IPS-18a (cell line): Measurements from ENCODE around the gene SLC28A3.

Experiments
- H3K27ac ChIP-seq: one replicate; pipeline ENCODE4 v1.5.1; 2013; ENCODE audit warnings: low read length
- H3K27me3 ChIP-seq: one replicate; pipeline ENCODE4 v1.6.1; 2013; ENCODE audit warnings: mild to moderate bottlenecking, low read length; ENCODE audit not compliant: control insufficient read depth, insufficient read depth
- H3K36me3 ChIP-seq: one replicate; pipeline ENCODE4 v1.6.1; 2013; ENCODE audit warnings: low read depth, low read length; ENCODE audit not compliant: control insufficient read depth
- H3K4me1 ChIP-seq: one replicate; pipeline ENCODE4 v1.6.1; 2013; ENCODE audit warnings: low read depth, low read length; ENCODE audit not compliant: control insufficient read depth
- H3K4me3 ChIP-seq: one replicate; pipeline ENCODE4 v1.5.1; 2013; ENCODE audit warnings: low read length
- H3K9ac ChIP-seq: one replicate; pipeline ENCODE4 v1.6.1; 2013; ENCODE audit warnings: mild to moderate bottlenecking, low read length, moderate library complexity
- H3K9me3 ChIP-seq: one replicate; pipeline ENCODE4 v1.6.1; 2013; ENCODE audit warnings: low read depth, low read length; ENCODE audit not compliant: control insufficient read depth

SLC28A3 gene

DNA sequence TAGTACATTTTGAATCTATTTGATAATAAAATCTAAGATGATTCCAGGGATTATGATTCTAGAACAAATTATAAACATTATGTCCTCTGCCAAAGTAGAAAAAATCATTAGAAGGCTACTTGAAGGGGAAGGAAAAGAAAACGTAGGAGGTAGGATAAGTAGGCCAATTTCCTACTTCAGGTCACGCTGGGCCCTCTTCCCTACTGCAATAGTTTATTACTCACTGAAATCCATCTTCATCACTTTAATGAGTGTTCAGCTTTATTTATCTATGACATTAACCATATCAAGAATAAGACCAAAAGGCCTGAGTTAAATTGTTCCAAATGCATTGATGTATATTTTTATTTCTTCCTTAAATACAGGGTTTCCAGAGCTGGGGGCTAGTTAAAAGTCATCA, 21.6 kb downstream of the SLC28A3 start:
- Histone ChIP-seq H3K27ac (no peak overlapping the region), H3K36me3 (no peaks in the 10 kb centered on the region), H3K27me3 (no peaks in the 10 kb centered on the region)

DNA sequence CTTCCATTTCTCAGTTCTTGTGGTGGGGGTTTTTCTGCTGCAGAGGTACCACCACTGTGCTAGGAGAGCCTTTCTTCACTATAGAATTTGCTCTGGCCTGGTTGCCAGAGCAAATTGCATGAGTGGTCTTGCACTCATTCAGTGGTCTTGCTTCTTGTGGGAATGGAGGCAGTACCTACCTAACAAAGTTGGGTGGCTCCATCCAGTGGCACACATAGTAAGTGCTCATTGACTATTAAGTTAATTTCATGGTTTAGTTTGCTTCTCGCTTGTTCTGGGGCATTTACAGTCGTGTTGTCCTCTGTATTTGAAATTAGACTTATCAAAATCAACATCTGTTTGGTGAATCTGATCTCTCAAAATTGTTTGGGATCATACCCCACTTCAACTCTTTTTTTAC, 23.0 kb downstream of the SLC28A3 start:
- Histone ChIP-seq H3K36me3 (no peaks in the 10 kb centered on the region), H3K9ac (no peak overlapping the region), H3K9me3 (no peaks in the 10 kb centered on the region), H3K4me3 (no peak overlapping the region), H3K4me1 (no peaks in the 10 kb centered on the region), H3K27me3 (no peaks in the 10 kb centered on the region), H3K27ac (no peak overlapping the region)

More for the DNA sequence above, 21.6 kb downstream of the SLC28A3 start:
- Histone ChIP-seq H3K4me1 (no peaks in the 10 kb centered on the region), H3K9me3 (no peaks in the 10 kb centered on the region), H3K9ac (no peak overlapping the region), H3K4me3 (no peak overlapping the region)

DNA sequence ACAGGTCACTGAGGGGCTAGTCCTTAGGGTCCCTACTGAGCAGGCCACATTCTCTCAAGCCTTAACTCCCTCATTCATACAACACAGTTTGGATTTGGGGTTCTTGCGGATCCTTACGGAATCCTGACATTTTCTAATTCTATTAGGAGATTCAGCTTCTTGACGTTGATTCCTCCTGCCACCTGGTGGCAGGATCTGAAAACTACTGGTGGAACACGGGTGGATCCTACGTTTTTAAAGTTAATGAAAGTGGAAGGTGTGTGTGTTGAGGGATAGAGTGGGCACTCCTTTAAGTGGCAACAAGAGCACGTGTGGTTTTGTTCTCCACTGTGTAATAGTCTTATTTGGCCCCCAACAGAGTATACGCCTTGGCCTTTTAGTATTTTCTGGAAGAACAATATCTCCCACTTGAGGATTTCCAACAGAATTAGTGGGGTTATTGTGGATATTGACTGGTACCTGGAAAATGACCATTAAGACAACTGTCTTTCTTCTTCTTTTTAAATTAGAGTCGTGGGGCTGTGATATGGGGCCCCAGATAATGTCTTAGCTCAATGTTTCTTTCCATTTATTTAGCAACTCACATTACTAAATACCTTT, 25.2 kb downstream of the SLC28A3 start:
- Histone ChIP-seq H3K9ac (no peak overlapping the region), H3K27ac (no peak overlapping the region), H3K4me3 (no peak overlapping the region), H3K4me1 (no peaks in the 10 kb centered on the region), H3K27me3 (no peaks in the 10 kb centered on the region), H3K9me3 (no peaks in the 10 kb centered on the region), H3K36me3 (no peaks in the 10 kb centered on the region)

DNA sequence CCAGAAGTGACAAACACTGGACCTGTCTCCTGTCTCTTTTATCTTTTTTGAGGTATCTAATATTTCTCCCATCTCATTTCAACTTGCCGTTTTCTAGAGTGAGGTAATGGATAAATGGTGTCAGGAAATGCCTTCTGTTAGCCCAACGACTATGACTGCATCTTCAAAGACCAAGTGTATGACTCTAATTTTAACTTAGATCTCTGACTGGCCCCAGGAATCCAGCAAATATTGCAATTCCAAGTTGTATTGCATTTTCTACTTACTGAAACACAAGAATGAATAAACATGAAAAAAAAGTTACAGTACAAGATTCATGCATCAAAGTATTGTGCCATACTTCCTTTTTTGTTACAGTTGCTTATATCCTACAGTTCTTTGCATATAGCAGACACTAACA, 26.3 kb downstream of the SLC28A3 start:
- Histone ChIP-seq H3K36me3 (no peaks in the 10 kb centered on the region), H3K9me3 (no peaks in the 10 kb centered on the region), H3K4me3 (no peak overlapping the region), H3K9ac (no peak overlapping the region), H3K27ac (no peak overlapping the region), H3K4me1 (no peaks in the 10 kb centered on the region), H3K27me3 (no peaks in the 10 kb centered on the region)

DNA sequence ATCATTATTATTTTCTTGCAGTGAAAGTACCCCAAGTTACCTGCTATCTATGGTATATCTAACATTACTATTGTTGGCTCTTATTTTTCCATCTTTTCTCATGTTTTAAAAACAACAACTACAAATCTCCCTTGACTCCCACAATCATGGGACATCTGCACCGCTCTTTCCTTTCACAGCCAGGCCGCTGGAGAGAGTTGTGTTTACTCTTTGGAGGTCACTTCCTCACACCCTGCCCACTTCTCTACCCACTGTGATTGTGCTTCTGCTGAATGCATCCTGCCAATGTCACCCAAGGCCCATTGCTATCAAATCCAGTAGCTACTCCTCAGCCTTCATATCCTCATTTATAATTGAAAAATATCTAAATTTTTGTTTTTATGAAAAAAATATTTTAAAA, 29.7 kb downstream of the SLC28A3 start:
- H3K4me1 ChIP-seq, result no peaks in the 10 kb centered on the region

DNA sequence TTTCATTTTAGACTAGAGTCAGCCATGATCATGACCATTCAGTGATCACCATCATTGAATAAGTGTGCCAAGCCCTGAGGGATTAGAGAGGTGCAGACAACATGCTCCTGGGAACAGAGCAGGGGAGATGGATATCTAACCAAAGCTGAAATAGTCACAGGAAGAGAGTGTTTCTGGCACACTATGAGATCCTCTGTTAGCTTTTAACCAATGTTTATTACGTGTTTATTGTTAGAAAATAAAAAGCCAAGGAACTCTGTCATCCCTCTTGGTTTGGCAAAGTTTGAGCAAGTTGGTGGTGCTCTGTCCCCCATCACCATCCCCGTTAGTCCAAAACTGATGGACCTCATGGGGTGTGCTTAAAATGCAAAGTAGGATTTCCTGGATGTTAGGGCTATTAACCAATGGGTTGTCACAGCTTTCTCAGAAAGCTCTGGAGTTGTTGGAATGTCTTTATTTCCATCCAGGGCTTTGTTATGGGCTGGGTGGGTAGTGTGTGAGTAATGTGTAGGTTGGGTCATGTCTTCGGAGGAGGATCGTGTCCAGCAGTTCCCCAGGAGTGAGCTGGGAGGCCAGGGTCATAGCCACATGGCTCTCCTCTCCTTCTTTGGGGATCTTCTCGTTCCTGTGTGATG, 34.9 kb downstream of the SLC28A3 start:
- Histone ChIP-seq H3K27ac (no peak overlapping the region), H3K9ac (no peak overlapping the region), H3K27me3 (no peaks in the 10 kb centered on the region), H3K4me3 (no peak overlapping the region), H3K36me3 (no peaks in the 10 kb centered on the region), H3K4me1 (peaks cover 5% of the 10 kb centered on the region), H3K9me3 (no peaks in the 10 kb centered on the region)

More for the DNA sequence above, 29.7 kb downstream of the SLC28A3 start:
- no peaks in the 10 kb centered on the region for H3K9me3 ChIP-seq
- no peak overlapping the region for H3K9ac ChIP-seq
- H3K4me3 ChIP-seq, result no peak overlapping the region
- H3K27ac ChIP-seq, result no peak overlapping the region
- no peaks in the 10 kb centered on the region for H3K27me3 ChIP-seq
- H3K36me3 ChIP-seq, result no peaks in the 10 kb centered on the region

- Histone ChIP-seq H3K27me3 (no peaks in the 10 kb centered on the region), H3K9ac (no peak overlapping the region), H3K36me3 (no peaks in the 10 kb centered on the region), H3K27ac (no peak overlapping the region), H3K4me1 (peaks cover 5% of the 10 kb centered on the region), H3K9me3 (no peaks in the 10 kb centered on the region), H3K4me3 (no peak overlapping the region)
Observed at GRCh38 chr9:84304166-84304565, 36.4 kb downstream of the SLC28A3 start.

DNA sequence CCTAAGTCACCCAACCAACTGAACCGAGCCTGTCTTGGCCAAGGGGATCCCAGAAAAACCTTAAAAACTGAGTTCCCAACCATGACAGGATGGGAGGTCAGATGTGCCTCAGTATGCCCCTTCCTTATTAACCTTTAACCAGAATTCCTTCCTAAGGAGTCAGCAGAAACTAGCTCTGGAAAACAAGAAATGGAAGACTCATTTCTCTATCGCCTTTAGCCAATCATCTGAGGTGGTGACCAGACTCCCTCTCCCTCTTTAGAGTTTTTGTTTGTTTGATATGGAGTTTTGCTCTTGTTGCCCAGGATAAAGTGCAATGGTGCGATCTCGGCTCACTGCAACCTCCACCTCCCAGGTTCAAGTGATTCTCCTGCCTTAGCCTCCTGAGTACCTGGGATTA, 37.5 kb downstream of the SLC28A3 start:
- no peaks in the 10 kb centered on the region for H3K27me3 ChIP-seq
- H3K9ac ChIP-seq, result no peak overlapping the region
- H3K9me3 ChIP-seq, result no peaks in the 10 kb centered on the region
- no peak overlapping the region for H3K27ac ChIP-seq
- peaks cover 5% of the 10 kb centered on the region for H3K4me1 ChIP-seq
- H3K36me3 ChIP-seq, result no peaks in the 10 kb centered on the region
- H3K4me3 ChIP-seq, result no peak overlapping the region

- H3K9ac ChIP-seq, result no peak overlapping the region
- H3K27ac ChIP-seq, result no peak overlapping the region
- H3K36me3 ChIP-seq, result no peaks in the 10 kb centered on the region
- no peaks in the 10 kb centered on the region for H3K9me3 ChIP-seq
- H3K4me1 ChIP-seq, result peaks cover 5% of the 10 kb centered on the region
- H3K27me3 ChIP-seq, result no peaks in the 10 kb centered on the region
- no peak overlapping the region for H3K4me3 ChIP-seq
Observed at GRCh38 chr9:84301851-84302250, 38.7 kb downstream of the SLC28A3 start.

- Histone ChIP-seq H3K27ac (no peak overlapping the region), H3K4me1 (peaks cover 4% of the 10 kb centered on the region), H3K36me3 (no peaks in the 10 kb centered on the region), H3K27me3 (no peaks in the 10 kb centered on the region), H3K9ac (no peak overlapping the region), H3K4me3 (no peak overlapping the region), H3K9me3 (no peaks in the 10 kb centered on the region)
Observed at GRCh38 chr9:84300271-84300670, 40.3 kb downstream of the SLC28A3 start.

DNA sequence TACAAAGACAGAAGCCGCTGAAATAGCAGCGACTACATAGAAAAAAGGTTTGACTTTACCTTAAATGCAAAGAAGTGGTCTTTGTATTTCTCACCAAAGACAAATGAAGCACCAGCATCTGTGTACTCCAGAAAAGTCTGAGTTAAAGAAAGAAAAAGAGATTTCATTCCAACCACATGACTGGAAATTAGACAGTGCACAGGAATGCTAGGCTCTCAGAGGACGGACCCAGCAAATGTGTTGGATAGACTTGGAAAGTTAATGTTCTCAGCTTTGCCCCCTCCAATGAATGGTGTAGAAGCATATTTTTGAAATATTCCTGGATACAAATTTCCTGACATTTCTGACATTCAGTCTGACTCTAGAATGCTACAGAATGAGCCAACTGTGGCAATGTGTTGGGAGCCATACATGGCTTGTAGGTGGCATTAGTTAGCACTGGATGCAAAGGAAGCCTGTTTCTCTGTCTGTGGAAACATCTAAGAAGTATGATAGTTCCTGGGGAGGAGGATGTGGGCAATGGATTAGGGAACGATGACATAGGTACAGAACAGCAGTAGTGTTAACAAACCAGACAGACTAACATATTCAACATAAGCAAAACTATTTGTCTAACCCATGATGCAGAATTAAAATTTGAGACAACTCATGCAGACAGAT, 43.3 kb downstream of the SLC28A3 start:
- H3K27me3 ChIP-seq, result no peaks in the 10 kb centered on the region
- no peak overlapping the region for H3K4me3 ChIP-seq
- no peak overlapping the region for H3K27ac ChIP-seq

More for the DNA sequence above, 43.3 kb downstream of the SLC28A3 start:
- Histone ChIP-seq H3K9ac (no peak overlapping the region), H3K9me3 (no peaks in the 10 kb centered on the region), H3K36me3 (no peaks in the 10 kb centered on the region), H3K4me1 (peaks cover 4% of the 10 kb centered on the region)
